ENCODE results near the gene G6PD. TPM values are rescaled to one million over a fixed set of nuclear protein-coding genes. Genes with fewer than 3 reads are reported as not detected.
"Not testable (repeated sequence)": the region's sequence is repeated elsewhere in the genome, so short reads cannot be mapped to it uniquely, and the experiment has no call there.

The G6PD gene
- total RNA-seq, 1 experiment from 2014 or later, result 32.0 TPM

DNA sequence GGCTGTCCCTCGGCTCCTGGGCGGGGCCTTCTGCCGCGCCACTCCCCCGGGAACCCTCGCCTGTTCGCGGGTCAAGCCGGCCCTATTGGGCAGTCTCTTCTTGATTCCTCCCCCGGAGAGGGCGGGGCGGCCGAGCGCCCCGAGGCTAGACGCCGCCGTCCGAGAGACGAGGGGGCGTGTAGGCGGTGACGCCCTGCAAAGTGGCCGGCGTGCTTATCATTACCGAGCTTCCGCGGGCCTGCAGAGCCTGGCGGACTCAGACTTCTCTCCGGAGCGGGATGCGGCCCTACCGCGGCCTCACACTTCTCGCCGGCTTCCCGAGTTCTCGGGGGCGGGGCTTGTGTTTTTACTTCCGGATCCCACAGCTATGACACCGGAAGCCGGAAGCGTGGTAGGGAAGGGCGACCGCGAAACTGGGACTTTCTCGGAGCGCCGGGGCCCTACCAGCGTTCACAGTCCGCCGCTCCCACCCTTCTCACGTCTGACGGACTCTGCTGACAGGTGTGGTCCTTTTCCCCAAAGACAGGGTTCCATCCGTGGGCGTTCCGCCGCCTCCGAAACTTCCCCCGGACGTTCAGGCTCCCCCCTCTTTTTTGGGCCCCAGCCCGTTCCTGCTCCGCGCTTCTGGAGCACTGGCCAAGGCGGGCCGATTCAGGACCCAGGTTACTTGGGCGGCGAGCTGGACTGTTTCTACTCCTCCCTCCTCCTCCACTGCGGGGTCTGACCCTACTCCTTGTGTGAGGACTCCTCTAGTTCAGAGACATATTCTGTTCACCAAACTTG, 790 bp upstream of the G6PD start, which contains the start of gene IKBKG:
Gene IKBKG, plus strand, starts transcription at position 376 of the 783 bp plus-strand sequence. CDS start 4,383 bp downstream, outside the sequence.
- peak; percentile 91 for DNase-seq (ENCODE audit: low spot score)
- in situ Hi-C loops (cut with HindIII; ENCODE audit: low sequenced_read_pairs), result no loop called here

DNA sequence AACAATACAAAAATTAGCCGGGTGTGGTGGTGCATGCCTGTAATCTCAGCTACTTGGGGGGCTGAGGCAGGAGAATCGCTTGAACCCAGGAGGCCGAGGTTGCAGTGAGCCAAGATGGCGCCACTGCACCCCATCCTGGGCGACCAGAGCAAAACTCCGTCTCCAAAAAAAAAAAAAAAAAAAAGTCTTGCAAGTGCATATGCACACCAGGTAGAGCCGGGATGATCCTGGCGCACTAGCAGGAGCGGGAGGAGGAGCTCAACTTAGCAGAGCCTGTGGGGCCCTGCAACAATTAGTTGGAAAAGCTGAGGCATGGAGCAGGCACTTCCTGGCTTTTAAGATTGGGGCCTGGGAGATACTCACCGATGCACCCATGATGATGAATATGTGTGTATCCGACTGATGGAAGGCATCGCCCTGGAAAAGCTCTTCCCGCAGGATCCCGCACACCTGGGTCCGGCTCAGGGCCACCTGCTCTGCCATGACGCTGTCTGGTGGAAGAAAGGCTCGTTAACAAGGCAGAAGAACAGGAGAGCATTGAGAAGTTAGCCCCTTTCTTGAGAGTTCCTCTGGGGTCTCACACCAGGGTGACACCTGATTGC, 872 bp downstream of the G6PD start:
- in situ Hi-C loops (cut with HindIII; ENCODE audit: low sequenced_read_pairs), result no loop called here
- no peak for DNase-seq (ENCODE audit: low spot score)

- in situ Hi-C loops (cut with HindIII; ENCODE audit: low sequenced_read_pairs), result no loop called here
- DNase-seq (ENCODE audit: low spot score), result peak; percentile 64
Measured at GRCh38 chrX:154542723-154543424, 3.8 kb downstream of the G6PD start.

- in situ Hi-C loops (cut with HindIII; ENCODE audit: low sequenced_read_pairs), result no loop called here
- peak; percentile 39 for DNase-seq (ENCODE audit: low spot score)
Measured at GRCh38 chrX:154541896-154542722, 4.5 kb downstream of the G6PD start.

DNA sequence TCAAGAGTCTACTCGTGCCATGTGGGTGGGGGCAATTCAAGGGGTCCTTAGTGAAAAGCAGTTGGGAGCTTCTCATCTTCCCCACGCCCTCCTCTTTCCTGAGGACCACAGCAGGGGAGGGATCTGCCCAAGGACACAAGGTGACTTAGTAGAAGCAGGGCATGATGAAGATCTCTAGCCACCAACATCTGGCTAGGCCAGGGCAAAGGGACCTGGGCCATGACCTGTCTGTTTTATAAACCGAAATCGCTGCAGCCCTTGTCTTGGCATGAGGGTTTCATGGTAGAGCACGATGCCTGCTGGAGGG, 5.1 kb downstream of the G6PD start:
- in situ Hi-C loops (cut with HindIII; ENCODE audit: low sequenced_read_pairs), result no loop called here
- DNase-seq (ENCODE audit: low spot score), result no peak

- in situ Hi-C loops (cut with HindIII; ENCODE audit: low sequenced_read_pairs), result no loop called here
- DNase-seq (ENCODE audit: low spot score), result no peak
Measured at GRCh38 chrX:154540897-154541535, 5.6 kb downstream of the G6PD start.

GRCh38 chrX:154540365-154540764, 6.3 kb downstream of the G6PD start:
- DNase-seq (ENCODE audit: low spot score); in situ Hi-C loops (cut with HindIII; ENCODE audit: low sequenced_read_pairs): not testable (repeated sequence)

- DNase-seq (ENCODE audit: low spot score), result no peak
- in situ Hi-C loops (cut with HindIII; ENCODE audit: low sequenced_read_pairs), result no loop called here
Measured at GRCh38 chrX:154539077-154539476, 7.6 kb downstream of the G6PD start.

DNA sequence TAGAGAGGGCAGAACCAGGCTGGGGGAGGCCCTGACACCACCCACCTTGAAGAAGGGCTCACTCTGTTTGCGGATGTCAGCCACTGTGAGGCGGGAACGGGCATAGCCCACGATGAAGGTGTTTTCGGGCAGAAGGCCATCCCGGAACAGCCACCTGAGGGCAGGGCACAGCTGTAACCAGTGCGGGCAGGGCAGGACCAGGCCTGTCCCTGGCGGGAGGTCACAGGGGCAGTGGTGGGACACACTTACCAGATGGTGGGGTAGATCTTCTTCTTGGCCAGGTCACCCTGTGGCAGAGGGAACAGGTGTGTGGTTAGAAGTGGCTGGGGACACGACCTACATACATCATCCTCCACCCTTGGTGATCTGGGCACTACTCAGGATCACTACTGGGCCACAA, 10.8 kb downstream of the G6PD start:
- no peak for DNase-seq (ENCODE audit: low spot score)
- in situ Hi-C loops (cut with HindIII; ENCODE audit: low sequenced_read_pairs), result no loop called here

- DNase-seq (ENCODE audit: low spot score), result peak; percentile 74
- in situ Hi-C loops (cut with HindIII; ENCODE audit: low sequenced_read_pairs), result no loop called here
Measured at GRCh38 chrX:154534526-154535322, 11.9 kb downstream of the G6PD start.

DNA sequence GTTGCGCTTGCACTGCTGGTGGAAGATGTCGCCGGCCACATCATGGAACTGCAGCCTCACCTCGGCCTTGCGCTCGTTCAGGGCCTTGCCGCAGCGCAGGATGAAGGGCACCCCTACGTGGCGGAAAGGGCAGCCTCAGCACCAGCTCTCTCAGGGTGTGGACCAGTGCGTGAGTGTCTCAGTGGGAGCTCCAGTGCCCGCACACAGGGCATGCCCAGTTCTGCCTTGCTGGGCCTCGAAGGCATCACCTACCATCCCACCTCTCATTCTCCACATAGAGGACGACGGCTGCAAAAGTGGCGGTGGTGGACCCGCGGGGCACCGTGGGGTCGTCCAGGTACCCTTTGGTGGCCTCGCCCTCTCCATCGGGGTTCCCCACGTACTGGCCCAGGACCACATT, 14.0 kb downstream of the G6PD start:
- no peak for DNase-seq (ENCODE audit: low spot score)
- in situ Hi-C loops (cut with HindIII; ENCODE audit: low sequenced_read_pairs), result no loop called here

GRCh38 chrX:154531626-154532025, 15.0 kb downstream of the G6PD start:
- DNase-seq (ENCODE audit: low spot score), result no peak
- in situ Hi-C loops (cut with HindIII; ENCODE audit: low sequenced_read_pairs), result no loop called here

GRCh38 chrX:154530286-154530685, 16.4 kb downstream of the G6PD start:
- in situ Hi-C loops (cut with HindIII; ENCODE audit: low sequenced_read_pairs), result no loop called here
- DNase-seq (ENCODE audit: low spot score), result no peak

- DNase-seq (ENCODE audit: low spot score), result no peak
- in situ Hi-C loops (cut with HindIII; ENCODE audit: low sequenced_read_pairs), result no loop called here
Measured at GRCh38 chrX:154529206-154529612, 17.4 kb downstream of the G6PD start.

GRCh38 chrX:154526901-154527675, 19.6 kb downstream of the G6PD start:
- DNase-seq (ENCODE audit: low spot score), result peak; percentile 82
- in situ Hi-C loops (cut with HindIII; ENCODE audit: low sequenced_read_pairs), result no loop called here

DNA sequence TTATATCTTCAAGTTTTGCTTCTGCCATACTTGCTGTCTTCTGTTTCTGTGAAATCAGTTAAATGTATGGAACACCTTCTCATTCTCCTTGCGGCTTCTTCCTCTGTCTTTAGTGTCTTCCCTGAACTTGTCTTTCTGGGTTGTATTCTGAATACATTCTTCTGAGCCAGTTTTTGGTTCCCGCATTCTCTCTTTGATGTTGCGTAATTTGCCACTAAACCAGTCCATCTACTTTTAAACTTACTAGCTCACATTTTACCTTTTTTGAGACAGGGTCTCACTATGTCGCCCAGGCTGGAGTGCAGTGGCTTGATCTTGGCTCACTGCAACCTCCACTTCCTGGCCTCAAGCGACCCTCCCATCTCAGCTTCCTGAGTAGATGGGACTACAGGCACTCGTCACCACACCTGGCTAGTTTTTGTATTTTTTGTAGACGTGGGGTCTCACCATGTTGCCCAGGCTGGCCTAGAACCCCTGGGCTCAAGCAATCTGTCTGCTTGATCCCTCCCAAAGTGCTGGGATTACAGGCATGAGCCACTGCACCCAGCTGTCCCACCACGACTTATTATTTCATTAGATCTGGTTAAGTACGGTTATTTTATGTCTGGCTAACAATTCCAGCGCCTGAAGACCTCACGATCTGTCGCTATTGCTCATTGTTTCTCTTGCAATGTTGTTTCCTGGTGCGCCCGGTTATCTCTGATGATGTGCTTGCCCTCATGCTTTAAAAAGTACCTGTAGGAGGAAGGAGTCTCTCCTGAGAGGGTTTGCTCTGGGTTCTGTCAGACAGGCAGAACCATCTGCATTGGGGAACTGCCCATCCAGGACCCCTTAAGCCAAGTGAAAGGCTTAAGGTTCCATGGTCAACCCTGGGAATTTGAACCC, 20.8 kb downstream of the G6PD start:
- in situ Hi-C loops (cut with HindIII; ENCODE audit: low sequenced_read_pairs), result no loop called here
- DNase-seq (ENCODE audit: low spot score), result no peak

GRCh38 chrX:154519389-154519788, 27.3 kb downstream of the G6PD start:
- DNase-seq (ENCODE audit: low spot score), result no peak
- in situ Hi-C loops (cut with HindIII; ENCODE audit: low sequenced_read_pairs), result no loop called here

Measured in G401 (cell line).